Activated CD4-positive, alpha-beta T cell treated with anti-CD3 and anti-CD28 coated beads for 48 hours (primary cell): Measurements from ENCODE around the gene PPM1B.

Source experiments
- DNase-seq: peaks from one replicate; pipeline ENCODE4 v3.0.0-alpha.2; 2020

The PPM1B gene

GRCh38 chr2:44164617-44165016 lies 4.1 kb upstream of the PPM1B start:
- no peak for DNase-seq

- no peak for DNase-seq
Measured at GRCh38 chr2:44166096-44166495, 2.6 kb upstream of the PPM1B start.

DNA sequence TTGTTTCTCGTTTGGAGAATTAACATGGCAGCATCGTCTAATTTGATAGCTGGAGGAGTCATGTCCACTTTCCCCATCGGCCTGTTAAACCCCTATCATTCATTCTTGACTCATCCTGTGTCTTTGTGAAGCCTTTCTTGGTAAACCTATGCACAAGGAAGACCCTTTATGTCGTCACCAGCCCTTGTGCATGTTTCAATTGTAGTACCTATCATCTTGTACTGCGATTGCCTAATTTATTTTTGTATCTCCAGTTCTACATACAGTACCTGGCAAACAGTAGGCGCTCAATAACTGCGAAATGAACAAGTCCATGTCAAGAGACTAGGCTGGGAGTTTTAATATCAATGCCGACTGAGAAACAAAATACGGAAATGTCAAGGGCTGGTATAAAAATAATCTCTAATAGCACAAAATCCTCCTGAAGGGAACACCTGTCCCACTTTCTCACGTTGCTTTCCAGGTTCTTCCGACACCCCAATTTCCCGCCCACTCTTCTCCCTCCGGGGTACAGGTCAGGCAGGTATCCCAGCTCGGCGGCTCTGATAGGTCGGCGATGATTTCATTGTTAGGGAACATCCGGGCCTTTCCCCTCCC lies 1.3 kb upstream of the PPM1B start:
- DNase-seq: no peak

DNA sequence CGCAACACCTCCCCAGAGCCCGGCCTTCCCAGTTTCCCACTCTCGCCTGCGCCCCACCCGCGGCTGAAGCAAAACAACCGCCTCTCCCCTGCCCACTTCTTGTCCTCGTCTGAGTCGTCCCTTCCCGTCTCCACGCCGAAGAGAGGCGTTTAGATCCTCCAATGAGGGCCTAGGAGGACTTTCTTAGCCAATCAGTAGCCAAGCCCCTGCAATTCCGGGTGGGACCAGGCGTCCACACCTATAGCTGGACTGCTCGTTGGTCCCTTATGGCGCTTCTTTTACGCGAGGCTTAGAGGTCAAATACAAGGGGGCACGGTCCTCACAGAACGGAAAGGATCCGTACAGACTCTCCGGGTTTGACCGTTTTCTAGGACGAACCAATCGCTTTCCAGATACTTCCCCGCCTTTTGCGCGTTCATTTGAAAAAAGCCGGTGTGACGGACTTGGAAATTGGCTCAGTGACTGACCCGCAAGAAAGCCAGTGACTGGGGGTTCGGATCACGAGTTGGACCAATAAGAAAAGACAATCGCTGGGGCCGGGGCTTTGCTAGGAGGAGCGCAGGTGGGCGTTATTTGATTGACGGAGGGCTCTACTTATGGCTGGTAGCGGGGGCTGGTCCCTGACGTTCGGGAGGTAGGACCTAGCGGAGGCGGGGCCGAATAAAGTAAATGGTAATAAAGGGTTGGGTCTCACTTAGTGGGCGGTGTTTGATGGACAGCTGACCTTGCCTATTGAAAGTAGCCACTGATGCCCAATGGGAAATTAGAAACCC lies 581 bp upstream of the PPM1B start:
- peak; percentile 98 for DNase-seq

- peak; percentile 58 for DNase-seq
Measured at GRCh38 chr2:44169155-44169898, 652 bp downstream of the PPM1B start.

GRCh38 chr2:44170311-44170717 lies 1.6 kb downstream of the PPM1B start:
- no peak for DNase-seq

DNA sequence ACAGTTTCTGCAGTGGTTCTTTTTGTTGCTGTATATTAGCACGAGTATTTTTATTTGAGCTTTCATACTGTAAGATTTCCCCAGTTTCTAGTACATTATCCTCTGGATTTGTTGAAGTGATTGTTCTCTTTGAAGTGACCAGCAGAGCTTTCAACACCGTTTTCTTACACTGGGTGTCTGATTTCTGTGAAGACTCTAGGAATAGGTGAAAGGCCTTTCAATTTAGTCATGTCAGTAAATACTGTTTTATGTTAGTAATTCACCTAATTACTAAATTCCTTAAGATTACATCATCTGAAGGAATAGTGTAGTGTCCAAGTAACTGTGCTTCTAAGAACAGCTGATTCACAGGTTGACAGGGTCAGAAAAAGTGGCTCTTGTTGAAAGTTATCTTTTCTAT lies 2.3 kb downstream of the PPM1B start:
- DNase-seq: no peak

- peak; percentile 21 for DNase-seq
Measured at GRCh38 chr2:44171442-44171841, 2.8 kb downstream of the PPM1B start.

GRCh38 chr2:44172576-44172975 lies 3.9 kb downstream of the PPM1B start:
- no peak for DNase-seq

- DNase-seq: no peak
Measured at GRCh38 chr2:44178950-44179349, 10.3 kb downstream of the PPM1B start.

DNA sequence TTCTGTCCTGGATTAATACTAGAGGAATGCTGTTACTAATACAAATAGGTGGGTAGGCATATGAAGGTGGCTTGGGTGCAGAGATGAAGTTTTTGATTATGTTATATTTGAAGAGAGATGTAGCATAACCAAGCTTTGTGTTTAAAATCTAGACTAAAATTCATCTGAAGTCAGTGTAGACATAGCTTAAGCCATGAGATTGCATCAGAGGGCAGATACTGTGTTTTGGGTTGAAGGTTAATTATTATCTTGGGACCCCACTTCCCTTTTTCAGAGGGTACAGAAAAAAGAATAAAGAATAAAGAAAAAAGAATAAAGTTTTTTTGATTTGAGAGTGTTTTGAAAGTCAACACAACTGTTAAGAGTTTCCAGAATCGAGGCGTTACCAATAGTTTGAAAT lies 13.0 kb downstream of the PPM1B start:
- no peak for DNase-seq

DNA sequence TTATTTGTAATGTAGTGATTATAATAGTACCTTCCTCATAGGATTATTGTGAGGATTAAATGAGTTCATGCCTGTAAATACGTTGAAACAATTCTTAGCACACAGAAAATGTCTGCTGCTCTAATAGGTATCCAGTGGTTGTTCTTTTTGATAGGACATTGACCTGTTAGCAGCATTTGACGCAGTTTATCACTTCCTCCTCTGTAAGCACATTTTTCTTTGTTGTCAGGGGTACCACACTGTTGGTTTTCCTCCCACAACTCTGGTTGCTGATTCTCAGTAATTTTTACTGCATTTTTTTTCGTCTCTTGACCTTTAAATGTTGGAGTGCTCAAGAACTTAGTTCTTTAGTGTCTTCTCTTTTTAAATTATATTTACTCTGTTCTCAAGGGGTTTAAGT lies 15.4 kb downstream of the PPM1B start:
- no peak for DNase-seq

DNA sequence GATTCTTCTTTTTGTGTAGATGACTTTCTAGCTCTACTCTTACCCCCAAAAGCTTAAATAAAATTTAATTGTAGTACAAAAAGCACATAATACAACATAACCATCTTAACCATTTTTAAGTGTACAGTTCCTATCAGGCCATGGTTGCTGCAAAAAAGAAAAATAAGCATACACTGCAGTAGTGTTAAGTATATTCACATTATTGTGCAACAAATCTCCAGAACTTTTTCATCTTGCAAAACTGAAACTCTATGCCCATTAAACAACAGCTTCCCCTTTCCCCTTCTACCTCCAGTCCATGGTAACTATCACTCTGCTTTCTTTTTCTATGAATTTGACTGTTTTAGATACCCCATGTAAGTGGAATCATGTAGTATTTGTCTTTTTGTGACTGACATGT lies 18.1 kb downstream of the PPM1B start:
- no peak for DNase-seq

DNA sequence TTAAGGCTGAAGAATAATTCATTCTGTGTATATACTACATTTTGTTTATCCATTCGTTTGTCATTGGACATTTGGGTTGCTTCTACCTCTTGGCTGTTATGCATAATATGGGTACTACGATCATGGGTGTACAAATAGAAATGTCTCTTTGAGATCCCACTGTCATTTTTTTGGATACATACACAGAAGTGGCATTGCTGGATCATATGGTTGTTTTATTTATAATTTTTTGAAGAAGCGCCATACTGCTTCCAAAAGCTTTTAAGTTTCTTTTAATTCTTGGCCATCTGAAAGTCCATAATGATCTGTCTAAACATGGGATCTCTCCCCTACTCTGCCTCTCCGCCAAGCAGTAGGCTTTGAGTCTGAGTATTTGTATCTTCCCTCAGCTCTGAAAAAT lies 18.6 kb downstream of the PPM1B start:
- no peak for DNase-seq

- no peak for DNase-seq
Measured at GRCh38 chr2:44188696-44189095, 20.0 kb downstream of the PPM1B start.

DNA sequence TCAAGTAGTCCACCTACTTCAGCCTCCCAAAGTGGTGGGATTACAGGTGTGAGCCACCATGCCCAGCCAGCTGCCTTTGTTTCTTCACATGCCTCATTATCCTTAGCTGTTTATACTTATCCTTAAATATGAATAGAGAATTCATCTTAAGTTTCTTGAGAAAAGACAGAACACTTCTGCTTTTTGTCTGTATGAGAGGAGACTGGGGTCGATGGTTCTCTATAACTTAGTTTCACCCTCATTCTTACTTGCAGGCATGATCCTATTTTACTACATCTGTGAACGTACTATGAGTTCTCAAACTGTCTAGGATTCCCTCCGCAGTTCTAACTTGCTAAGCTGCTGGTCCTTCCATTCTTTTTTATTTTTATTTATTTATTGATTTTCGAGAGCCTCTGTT lies 20.4 kb downstream of the PPM1B start:
- DNase-seq: no peak

DNA sequence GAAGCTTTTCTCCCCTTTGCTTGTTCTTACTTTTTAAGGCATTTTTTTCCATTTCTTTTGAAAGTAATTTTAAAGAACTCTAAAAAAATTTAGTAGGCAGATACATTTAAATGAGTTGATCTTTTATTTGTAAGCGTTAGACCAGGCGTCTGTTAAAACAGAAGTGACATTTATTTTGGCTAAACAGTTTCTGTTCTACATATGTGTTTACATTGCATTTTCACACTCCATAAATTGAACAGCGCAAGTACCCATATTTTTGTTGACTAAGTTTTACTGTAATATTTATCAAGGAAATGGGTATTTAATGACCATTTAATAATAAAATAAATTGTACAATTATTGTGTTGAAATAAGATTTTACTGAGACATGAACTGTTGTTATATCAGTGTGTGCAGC lies 21.9 kb downstream of the PPM1B start:
- no peak for DNase-seq

- no peak for DNase-seq
Measured at GRCh38 chr2:44191739-44192138, 23.1 kb downstream of the PPM1B start.

DNA sequence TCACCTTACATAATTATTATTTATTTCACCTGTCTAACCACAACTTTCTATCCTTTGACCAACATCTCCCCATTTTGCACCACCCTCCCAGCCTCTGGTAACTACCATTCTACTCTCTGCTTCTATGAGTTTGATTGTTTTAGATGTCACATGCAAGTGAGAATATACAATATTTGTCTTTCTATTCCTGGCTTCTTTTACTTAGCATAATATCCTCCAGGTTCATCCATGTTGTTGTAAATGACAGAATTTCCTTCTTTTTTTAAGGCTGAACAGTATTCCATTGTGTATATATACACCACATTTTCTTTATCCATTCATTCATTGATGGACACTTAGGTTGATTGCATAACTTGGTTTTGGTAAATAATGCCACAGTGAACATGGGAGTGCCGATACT lies 24.0 kb downstream of the PPM1B start:
- no peak for DNase-seq

GRCh38 chr2:44195714-44196113 lies 27.0 kb downstream of the PPM1B start:
- no peak for DNase-seq

GRCh38 chr2:44197816-44198215 lies 29.1 kb downstream of the PPM1B start:
- DNase-seq: no peak

GRCh38 chr2:44200011-44200410 lies 31.3 kb downstream of the PPM1B start:
- DNase-seq: no peak

DNA sequence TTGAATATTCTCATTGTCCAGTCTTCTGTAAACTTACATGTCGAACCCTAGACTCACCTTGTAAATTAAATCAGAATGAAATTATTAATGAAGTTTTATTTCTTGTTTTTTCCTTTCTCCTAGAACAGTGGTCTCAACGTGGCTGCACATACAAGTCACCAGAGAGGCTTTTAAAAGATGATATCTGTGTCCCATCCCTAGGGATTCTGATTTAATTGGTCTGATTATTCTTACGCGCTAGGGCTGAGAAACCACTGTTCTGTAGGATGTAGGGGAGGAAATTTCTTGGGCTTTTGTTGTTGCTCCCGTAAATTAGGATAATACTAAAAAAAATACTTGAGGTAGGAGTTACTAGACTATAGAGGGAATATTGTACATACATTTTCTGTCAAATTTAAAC lies 32.1 kb downstream of the PPM1B start:
- no peak for DNase-seq

DNA sequence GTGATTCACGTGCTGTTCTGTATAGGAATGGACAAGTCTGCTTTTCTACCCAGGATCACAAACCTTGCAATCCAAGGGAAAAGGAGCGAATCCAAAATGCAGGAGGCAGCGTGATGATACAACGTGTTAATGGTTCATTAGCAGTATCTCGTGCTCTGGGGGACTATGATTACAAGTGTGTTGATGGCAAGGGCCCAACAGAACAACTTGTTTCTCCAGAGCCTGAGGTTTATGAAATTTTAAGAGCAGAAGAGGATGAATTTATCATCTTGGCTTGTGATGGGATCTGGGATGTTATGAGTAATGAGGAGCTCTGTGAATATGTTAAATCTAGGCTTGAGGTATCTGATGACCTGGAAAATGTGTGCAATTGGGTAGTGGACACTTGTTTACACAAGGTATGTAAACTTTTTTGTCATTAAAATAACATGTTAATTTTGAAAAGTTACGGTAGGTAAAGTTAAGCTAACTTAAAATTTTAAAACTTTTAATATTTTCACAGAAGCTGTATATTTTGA lies 33.0 kb downstream of the PPM1B start:
- DNase-seq: no peak
